SK-N-SH (cell line): ENCODE data around the gene TIMM10.

ENCODE experiments used
- MXI1 ChIP-seq: IDR thresholded peaks from 2 replicates; pipeline ENCODE4 v1.6.1; 2012; ENCODE audit warnings: mild to moderate bottlenecking, low read depth, low read length, improper control_type of control experiment
- POLR2AphosphoS5 ChIP-seq: IDR thresholded peaks from 2 replicates; pipeline ENCODE4 v1.6.1; 2012; ENCODE audit warnings: low read depth, low read length
- RAD21 ChIP-seq: IDR thresholded peaks from 2 replicates; pipeline ENCODE4 v1.6.1; 2012; ENCODE audit warnings: mild to moderate bottlenecking, low read length
- RXRA ChIP-seq: IDR thresholded peaks from 2 replicates; pipeline ENCODE4 v1.4.0; 2012; ENCODE audit warnings: low read depth, mild to moderate bottlenecking, borderline replicate concordance

DNA sequence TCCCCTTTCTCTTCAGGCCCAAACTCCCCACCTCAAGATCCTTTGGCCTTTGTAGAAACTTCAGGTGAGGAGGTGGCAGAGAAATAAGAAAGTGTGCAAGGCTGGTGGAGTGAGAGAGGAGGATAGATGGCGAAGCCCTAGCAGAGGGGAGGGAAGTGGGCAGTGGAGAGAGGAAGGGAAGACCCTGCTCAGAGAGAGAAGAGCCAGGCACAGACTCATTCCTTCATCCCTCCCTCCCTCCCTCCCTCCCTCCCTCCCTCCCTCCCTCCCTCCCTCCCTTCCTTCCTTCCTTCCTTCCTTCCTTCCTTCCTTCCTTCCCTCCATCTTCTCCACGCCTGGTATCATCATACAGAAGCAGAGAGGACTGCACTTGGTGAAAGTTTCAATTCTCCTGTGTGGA lies 49.2 kb downstream of the TIMM10 start:
- TF ChIP-seq RAD21 (no peak), MXI1 (no peak), POLR2AphosphoS5 (no peak), RXRA (no peak)
